Effector memory CD8-positive, alpha-beta T cell (primary cell): ENCODE results near the gene ADAMTSL1.
"Not testable (repeated sequence)": the region's sequence is repeated elsewhere in the genome, so short reads cannot be mapped to it uniquely, and the experiment has no call there.

Experiments used
- ATAC-seq: fragments of 150-1000 bp; cut with Tn5 transposase; replicated peaks from 2 replicates; pipeline ENCODE4 v1.10.0; 2021; ENCODE audit warnings: mild to moderate bottlenecking, moderate library complexity
- DNase-seq, 3 experiments: peaks; one replicate each; pipeline ENCODE4 v3.0.0; 2021
- H3K27ac Mint-ChIP-seq, 2 donors: one replicate each; pipeline ENCODE4 v1.8.0; 2022; ENCODE audit warnings: mild to moderate bottlenecking in 2 of 2, mixed read lengths in 2 of 2, moderate library complexity in 2 of 2
- H3K27me3 Mint-ChIP-seq, 2 donors: one replicate each; pipeline ENCODE4 v1.8.0; 2022; ENCODE audit warnings: mixed read lengths in 2 of 2
- H3K36me3 Mint-ChIP-seq: one replicate; pipeline ENCODE4 v1.8.0; 2022; ENCODE audit warnings: mild to moderate bottlenecking, moderate library complexity, mixed read lengths; ENCODE audit not compliant: insufficient read depth
- H3K4me1 Mint-ChIP-seq, 2 donors: one replicate each; pipeline ENCODE4 v1.8.0; 2022; ENCODE audit warnings: low read depth in 2 of 2, mixed read lengths in 2 of 2
- H3K4me3 Mint-ChIP-seq, 2 donors: one replicate each; pipeline ENCODE4 v1.8.0; 2022; ENCODE audit warnings: mild to moderate bottlenecking in 2 of 2, mixed read lengths in 2 of 2, moderate library complexity in 2 of 2
- H3K9me3 Mint-ChIP-seq, 2 donors: one replicate each; pipeline ENCODE4 v1.8.0; 2022; ENCODE audit warnings: mixed read lengths in 2 of 2

ADAMTSL1 gene

DNA sequence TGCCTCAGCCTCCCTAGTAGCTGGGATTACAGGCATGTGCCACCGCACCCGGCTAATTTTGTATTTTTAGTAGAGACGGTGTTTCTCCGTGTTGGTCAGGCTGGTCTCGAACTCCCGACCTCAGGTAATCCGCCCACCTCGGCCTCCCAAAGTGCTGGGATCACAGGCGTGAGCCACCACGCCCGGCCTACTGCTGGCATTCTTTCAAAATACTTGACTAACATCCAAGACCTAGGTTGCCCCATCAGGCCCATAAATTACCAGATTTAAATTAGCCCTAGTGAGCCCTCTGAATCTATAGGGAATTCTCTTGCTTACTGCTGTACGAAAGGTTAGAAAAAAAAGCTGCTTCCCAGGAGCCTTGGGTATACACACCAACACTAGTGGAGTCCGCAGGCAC lies 456.7 kb downstream of the ADAMTSL1 start:
- H3K27me3 Mint-ChIP-seq, H3K4me1 Mint-ChIP-seq, H3K4me3 Mint-ChIP-seq, H3K9me3 Mint-ChIP-seq, H3K27ac Mint-ChIP-seq, H3K36me3 Mint-ChIP-seq, ATAC-seq, DNase-seq: not testable (repeated sequence)

DNA sequence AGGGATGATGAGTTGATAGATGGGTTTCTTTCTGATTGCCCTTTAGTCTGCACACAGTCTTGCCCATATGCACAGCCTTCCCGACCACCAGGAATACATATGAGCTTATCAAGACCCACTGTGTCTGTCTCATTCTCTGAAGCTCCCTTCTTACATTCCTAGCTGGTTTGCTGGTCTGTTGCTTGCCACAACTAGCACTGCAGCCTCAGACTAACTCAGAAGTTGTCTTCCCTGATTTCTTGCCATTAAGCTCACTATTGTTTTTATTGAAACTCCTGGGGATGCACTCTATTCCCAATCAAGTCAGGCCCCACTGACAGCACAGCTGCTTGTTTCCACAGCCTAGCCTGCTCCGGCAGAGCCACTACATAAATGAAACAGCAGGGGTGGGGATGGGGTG lies 461.6 kb downstream of the ADAMTSL1 start:
- H3K27ac Mint-ChIP-seq = no peak overlapping the region
- no peak overlapping the region for H3K4me3 Mint-ChIP-seq

DNA sequence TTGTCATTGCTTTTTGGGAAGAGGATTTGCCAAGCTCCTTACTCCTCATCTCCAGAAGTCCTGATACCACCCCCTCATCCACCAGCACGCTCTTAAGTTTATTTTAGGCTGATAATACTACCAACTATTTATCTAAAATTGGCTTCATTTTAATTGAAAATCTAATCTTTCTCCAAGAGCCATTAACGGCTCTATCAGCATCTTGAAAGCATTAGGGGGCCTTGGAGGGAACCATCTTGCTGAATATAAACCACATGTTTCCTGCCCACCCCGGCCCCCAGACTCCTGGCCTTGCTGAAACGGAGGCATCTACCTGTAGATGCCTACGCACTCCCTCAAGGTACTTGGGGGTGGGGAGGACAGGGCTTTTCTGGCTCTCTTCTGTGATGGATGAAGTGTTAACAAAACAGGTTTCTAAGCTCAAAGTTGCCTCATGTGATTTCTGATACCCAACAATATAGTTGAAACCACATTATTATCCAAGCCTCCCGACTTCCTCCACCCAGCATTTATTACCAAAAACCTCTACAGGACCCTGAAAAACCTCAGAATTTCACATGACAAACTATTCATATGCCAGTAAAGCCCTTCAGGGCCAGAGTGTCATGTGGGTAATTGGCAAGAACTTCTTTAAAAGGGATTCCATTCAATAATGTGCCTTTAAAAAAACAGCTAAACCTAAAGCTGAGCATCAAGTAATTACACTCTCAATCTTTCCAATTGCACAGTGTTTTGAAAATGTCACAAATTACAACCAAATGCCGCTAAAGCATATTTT lies 462.3 kb downstream of the ADAMTSL1 start:
- DNase-seq (no peak), ATAC-seq (no peak)
- H3K4me1 Mint-ChIP-seq = no peaks in the 10 kb centered on the region
- no peaks in the 10 kb centered on the region for H3K9me3 Mint-ChIP-seq
- H3K36me3 Mint-ChIP-seq = no peaks in the 10 kb centered on the region
- no peak overlapping the region for H3K27ac Mint-ChIP-seq
- H3K4me3 Mint-ChIP-seq = no peak overlapping the region
- peaks cover 13 to 19% of the 10 kb centered on the region in 2 donors for H3K27me3 Mint-ChIP-seq

More for the DNA sequence above, 461.6 kb downstream of the ADAMTSL1 start:
- DNase-seq = no peak
- Mint-ChIP-seq H3K36me3 (no peaks in the 10 kb centered on the region), H3K9me3 (no peaks in the 10 kb centered on the region), H3K4me1 (no peaks in the 10 kb centered on the region), H3K27me3 (peaks cover 13 to 19% of the 10 kb centered on the region in 2 donors)
- ATAC-seq = no peak

DNA sequence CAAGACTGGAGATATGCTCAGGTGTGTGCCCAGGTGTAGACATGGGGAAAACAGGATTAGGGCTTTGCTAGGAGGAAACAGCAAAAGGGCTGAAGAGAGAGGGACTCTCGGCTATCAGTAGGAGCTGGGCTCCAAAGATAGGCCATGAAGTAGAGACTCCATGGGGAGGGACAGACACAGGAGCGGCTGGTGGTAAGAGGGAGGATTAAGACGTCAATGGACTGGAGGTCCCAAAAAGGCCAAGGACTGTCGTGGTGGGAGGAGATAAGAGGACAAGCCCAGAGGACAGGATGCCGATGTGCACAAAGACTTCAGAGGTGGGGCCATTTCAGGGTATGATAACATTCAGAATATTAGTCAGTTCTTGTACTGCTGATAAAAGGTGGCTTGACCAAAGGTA lies 466.0 kb downstream of the ADAMTSL1 start:
- Mint-ChIP-seq H3K36me3 (no peaks in the 10 kb centered on the region), H3K4me1 (no peaks in the 10 kb centered on the region), H3K27ac (no peak overlapping the region), H3K27me3 (peaks cover 30 to 36% of the 10 kb centered on the region in 2 donors), H3K9me3 (no peaks in the 10 kb centered on the region), H3K4me3 (no peak overlapping the region)
- no peak for DNase-seq
- ATAC-seq = no peak

DNA sequence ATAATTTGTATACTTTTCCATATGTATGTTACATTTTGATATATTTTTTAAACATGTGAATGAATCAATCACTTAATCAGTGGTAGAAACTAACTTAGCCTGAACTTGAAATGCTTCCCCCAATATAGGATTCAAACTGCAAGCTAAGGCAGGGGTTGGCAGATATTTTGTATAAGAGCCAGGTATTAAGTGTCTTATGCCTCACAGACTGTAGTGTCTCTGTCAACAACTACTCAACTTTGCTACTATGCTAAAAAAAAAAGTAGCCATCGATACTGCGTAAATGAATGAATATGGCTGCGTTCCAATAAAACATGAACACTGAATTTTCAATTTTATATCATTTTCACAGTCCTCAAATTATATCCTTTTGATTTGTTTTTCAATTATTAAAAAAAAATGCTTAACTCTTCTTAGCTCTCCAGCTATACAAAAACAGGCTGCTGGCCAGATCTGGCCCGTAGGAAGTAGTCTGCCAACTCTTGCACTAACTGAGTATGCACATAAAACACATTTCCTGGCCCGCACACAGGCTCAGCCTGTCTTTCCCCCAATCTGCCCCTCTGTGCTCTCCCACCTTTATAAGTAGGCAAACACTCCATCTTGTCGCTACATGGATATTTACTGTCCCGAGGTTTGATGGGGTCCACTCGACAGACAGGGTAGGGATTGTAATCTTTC lies 467.2 kb downstream of the ADAMTSL1 start:
- H3K4me3 Mint-ChIP-seq = no peak overlapping the region
- H3K9me3 Mint-ChIP-seq = no peaks in the 10 kb centered on the region
- no peak for ATAC-seq
- H3K36me3 Mint-ChIP-seq = no peaks in the 10 kb centered on the region
- H3K27me3 Mint-ChIP-seq = peaks cover 33 to 36% of the 10 kb centered on the region in 2 donors
- H3K27ac Mint-ChIP-seq = no peak overlapping the region
- DNase-seq = no peak
- no peaks in the 10 kb centered on the region for H3K4me1 Mint-ChIP-seq

DNA sequence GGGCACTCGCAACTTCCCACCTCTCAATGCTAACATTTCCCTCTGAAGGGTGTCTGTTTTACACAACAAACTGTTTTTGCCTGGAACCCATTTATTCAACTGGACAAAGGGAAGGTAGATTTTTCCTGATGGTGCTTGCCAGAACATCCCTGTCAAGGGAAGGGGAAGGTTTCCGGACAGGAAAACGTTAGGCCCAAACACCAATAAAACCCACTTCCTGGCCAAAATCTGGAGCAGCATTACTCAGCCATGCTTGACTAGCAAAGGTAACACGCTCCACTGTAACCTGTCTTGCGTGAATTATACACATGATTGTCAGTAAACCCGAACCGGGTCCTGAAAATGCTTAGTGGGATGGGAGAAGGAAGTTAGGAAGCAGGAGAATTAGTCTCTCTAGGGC lies 468.8 kb downstream of the ADAMTSL1 start:
- Mint-ChIP-seq H3K4me3 (no peak overlapping the region), H3K9me3 (no peaks in the 10 kb centered on the region), H3K27me3 (peaks cover 25 to 29% of the 10 kb centered on the region in 2 donors), H3K27ac (no peak overlapping the region), H3K36me3 (no peaks in the 10 kb centered on the region), H3K4me1 (no peaks in the 10 kb centered on the region)
- ATAC-seq (no peak), DNase-seq (no peak)

DNA sequence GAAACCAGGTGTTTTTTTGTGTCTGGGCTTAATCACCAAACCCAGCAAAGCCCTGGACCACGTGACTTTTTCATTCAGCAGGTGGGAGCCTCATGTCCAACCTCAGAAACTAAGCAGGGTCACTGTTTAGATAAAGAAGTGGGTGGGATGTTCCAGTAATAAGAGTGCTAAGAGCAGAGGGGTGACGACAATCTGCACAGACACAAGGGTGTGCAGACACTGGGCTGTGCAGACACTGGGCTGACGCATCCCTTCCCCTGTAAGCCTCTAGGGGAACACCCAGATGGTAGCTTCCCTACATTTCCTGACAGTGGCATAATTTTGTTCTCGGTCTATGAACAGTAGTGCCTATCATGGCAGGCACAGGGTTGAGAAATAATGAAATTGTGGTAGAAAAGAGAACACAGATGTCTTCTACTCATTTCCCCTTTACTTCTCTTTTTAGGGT lies 474.0 kb downstream of the ADAMTSL1 start:
- DNase-seq (no peak), ATAC-seq (no peak)
- no peak overlapping the region for H3K27ac Mint-ChIP-seq
- no peaks in the 10 kb centered on the region for H3K36me3 Mint-ChIP-seq
- no peaks in the 10 kb centered on the region for H3K9me3 Mint-ChIP-seq
- H3K4me3 Mint-ChIP-seq = no peak overlapping the region
- H3K4me1 Mint-ChIP-seq = no peaks in the 10 kb centered on the region
- peaks cover 17 to 21% of the 10 kb centered on the region in 2 donors for H3K27me3 Mint-ChIP-seq

DNA sequence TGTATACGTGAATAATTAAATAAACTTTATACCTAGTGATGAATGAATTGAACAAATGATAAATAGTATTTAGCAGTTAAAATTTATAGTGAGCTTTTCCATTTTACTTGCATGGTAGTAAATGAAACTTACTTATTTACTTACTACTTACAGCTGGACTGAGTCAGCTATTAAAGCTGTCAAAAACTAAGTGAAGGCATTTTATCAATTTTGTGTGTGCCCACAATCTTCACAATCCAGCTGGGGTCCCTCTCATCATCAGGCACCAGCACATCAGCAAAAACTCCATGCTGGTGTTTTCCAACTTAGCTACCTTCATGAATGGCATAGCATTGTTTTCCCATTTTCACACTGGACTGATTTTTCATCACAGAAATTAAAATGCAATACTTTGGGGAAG lies 478.0 kb downstream of the ADAMTSL1 start:
- no peak overlapping the region for H3K4me3 Mint-ChIP-seq
- no peak overlapping the region for H3K27ac Mint-ChIP-seq
- DNase-seq (no peak), ATAC-seq (no peak)
- no peaks in the 10 kb centered on the region for H3K36me3 Mint-ChIP-seq
- no peaks in the 10 kb centered on the region for H3K4me1 Mint-ChIP-seq
- H3K9me3 Mint-ChIP-seq = no peaks in the 10 kb centered on the region
- H3K27me3 Mint-ChIP-seq = peaks cover 18 to 26% of the 10 kb centered on the region in 2 donors

DNA sequence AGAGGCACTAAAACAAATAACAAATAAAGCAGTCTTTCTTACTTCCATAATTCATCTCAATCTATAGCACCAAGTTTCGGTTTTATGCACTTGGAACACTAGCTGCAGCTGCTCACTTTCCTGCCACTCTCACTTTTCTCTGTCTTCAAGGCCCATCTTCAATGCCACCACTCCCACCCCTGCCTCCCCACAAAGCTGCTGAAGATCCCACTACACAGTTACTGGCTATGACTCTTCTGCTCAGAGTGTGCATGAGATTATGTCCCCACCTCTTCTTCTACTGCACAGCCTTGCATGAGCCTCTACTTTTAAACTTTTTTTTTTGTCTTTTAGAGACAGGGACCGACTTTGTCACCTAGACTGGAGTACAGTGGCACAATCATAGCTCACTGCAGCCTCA lies 481.7 kb downstream of the ADAMTSL1 start:
- ATAC-seq (no peak), DNase-seq (no peak)
- Mint-ChIP-seq H3K4me1 (peaks cover 0 to 3% of the 10 kb centered on the region in 2 donors), H3K27ac (no peak overlapping the region), H3K9me3 (no peaks in the 10 kb centered on the region), H3K27me3 (peaks cover 43 to 48% of the 10 kb centered on the region in 2 donors), H3K36me3 (no peaks in the 10 kb centered on the region), H3K4me3 (no peak overlapping the region)
